SH-SY5Y (cell line): ENCODE measurements around the gene OTUD5.

Source experiments
- GATA2 ChIP-seq: IDR thresholded peaks from 2 replicates; pipeline ENCODE4 v1.6.1; 2011; ENCODE audit warnings: mild to moderate bottlenecking, low read depth, low read length
- GATA3 ChIP-seq: IDR thresholded peaks from 2 replicates; pipeline ENCODE4 v1.6.1; 2011; ENCODE audit warnings: low read depth, mild to moderate bottlenecking, low read length, moderate library complexity

OTUD5 gene

GRCh38 chrX:48976086-48976485 lies 18.7 kb upstream of the OTUD5 start:
- TF ChIP-seq GATA2 (no peak), GATA3 (no peak)

- TF ChIP-seq GATA3 (no peak), GATA2 (no peak)
Measured at GRCh38 chrX:48975541-48975940, 18.1 kb upstream of the OTUD5 start.

- TF ChIP-seq GATA3 (no peak), GATA2 (no peak)
Measured at GRCh38 chrX:48975041-48975440, 17.6 kb upstream of the OTUD5 start.

GRCh38 chrX:48974574-48974973 lies 17.2 kb upstream of the OTUD5 start:
- no peak for TF ChIP-seq GATA2
- TF ChIP-seq GATA3, result no peak

GRCh38 chrX:48974033-48974432 lies 16.6 kb upstream of the OTUD5 start:
- TF ChIP-seq GATA2, result no peak
- TF ChIP-seq GATA3, result no peak

GRCh38 chrX:48972220-48973164 lies 15.1 kb upstream of the OTUD5 start:
- TF ChIP-seq GATA3, result no peak
- no peak for TF ChIP-seq GATA2

GRCh38 chrX:48971249-48972219 lies 14.1 kb upstream of the OTUD5 start, which contains the start of gene KCND1:
Gene KCND1, minus strand, starts transcription at chrX:48971844. Its CDS starts 1,573 bp downstream, at chrX:48970271.
- no peak for TF ChIP-seq GATA2

GRCh38 chrX:48969471-48969870 lies 12.1 kb upstream of the OTUD5 start:
- no peak for TF ChIP-seq GATA2
- no peak for TF ChIP-seq GATA3

GRCh38 chrX:48968377-48968776 lies 11.0 kb upstream of the OTUD5 start:
- TF ChIP-seq GATA2 (no peak), GATA3 (no peak)

- no peak for TF ChIP-seq GATA2
- TF ChIP-seq GATA3, result no peak
Measured at GRCh38 chrX:48966796-48967579, 9.6 kb upstream of the OTUD5 start.

GRCh38 chrX:48965959-48966358 lies 8.6 kb upstream of the OTUD5 start:
- TF ChIP-seq GATA3, result no peak
- no peak for TF ChIP-seq GATA2

GRCh38 chrX:48961585-48962091 lies 4.2 kb upstream of the OTUD5 start:
- TF ChIP-seq GATA3 (no peak), GATA2 (no peak)

- TF ChIP-seq GATA2 (no peak), GATA3 (no peak)
Measured at GRCh38 chrX:48960291-48960690, 2.9 kb upstream of the OTUD5 start.

- TF ChIP-seq GATA3, result no peak
- TF ChIP-seq GATA2, result no peak
Measured at GRCh38 chrX:48958635-48959094, 1.3 kb upstream of the OTUD5 start.
